Tibial artery (tissue), 4 donors: ENCODE results near the gene TUBB6.

Source experiments
- DNase-seq, 2 donors: peaks; one replicate each; pipeline ENCODE4 v3.0.0-alpha.2; 2019
- H3K27ac ChIP-seq, 2 donors: fragments of 200-600 bp; sonication (generic) in 1 of 2; 1 replicate in 1 of 2; 2 replicates in 1 of 2; pipeline ENCODE4 v1.5.1; 2018 to 2019; ENCODE audit warnings: mild to moderate bottlenecking in 1 of 2
- H3K27me3 ChIP-seq, 2 donors: fragments of 200-600 bp; sonication (generic) in 1 of 2; one replicate each; pipeline versions ENCODE4 v1.5.1 to v1.6.0; 2016 to 2019
- H3K36me3 ChIP-seq, 3 donors: fragments of 200-600 bp; sonication (generic) in 2 of 3; one replicate each; pipeline ENCODE4 v1.5.1; 2016 to 2019; ENCODE audit warnings: mild to moderate bottlenecking in 2 of 3
- H3K4me1 ChIP-seq, 4 donors: fragments of 200-600 bp; sonication (generic) in 2 of 4; 1 replicate in 3 of 4; 2 replicates in 1 of 4; pipeline ENCODE4 v1.5.1; 2016 to 2019
- H3K4me3 ChIP-seq, 2 donors: fragments of 200-600 bp; sonication (generic) in 1 of 2; 1 replicate in 1 of 2; 2 replicates in 1 of 2; pipeline ENCODE4 v1.5.1; 2018 to 2019; ENCODE audit warnings: mild to moderate bottlenecking in 2 of 2
- H3K9me3 ChIP-seq, 3 donors: fragments of 200-600 bp; sonication (generic) in 1 of 3; one replicate each; pipeline ENCODE4 v1.5.1; 2016 to 2019
- intact Hi-C: fragments of 100-400 bp; cut with DNase I; formaldehyde crosslinking; loops from one replicate; pipeline ENCODE4 v1.15.0; 2023; ENCODE audit warnings: low total_unique reads
- TF ChIP-seq, protein P1 (sequence below), 2 experiments: fragments of 200-600 bp in 1 of 2; fragments of 450-650 bp in 1 of 2; IDR thresholded peaks; one replicate each; pipeline ENCODE4 v1.5.1; 2017 to 2019; ENCODE audit warnings: antibody characterized with exemption in 2 of 2, mild to moderate bottlenecking in 1 of 2, moderate library complexity in 1 of 2

Gene TUBB6

DNA sequence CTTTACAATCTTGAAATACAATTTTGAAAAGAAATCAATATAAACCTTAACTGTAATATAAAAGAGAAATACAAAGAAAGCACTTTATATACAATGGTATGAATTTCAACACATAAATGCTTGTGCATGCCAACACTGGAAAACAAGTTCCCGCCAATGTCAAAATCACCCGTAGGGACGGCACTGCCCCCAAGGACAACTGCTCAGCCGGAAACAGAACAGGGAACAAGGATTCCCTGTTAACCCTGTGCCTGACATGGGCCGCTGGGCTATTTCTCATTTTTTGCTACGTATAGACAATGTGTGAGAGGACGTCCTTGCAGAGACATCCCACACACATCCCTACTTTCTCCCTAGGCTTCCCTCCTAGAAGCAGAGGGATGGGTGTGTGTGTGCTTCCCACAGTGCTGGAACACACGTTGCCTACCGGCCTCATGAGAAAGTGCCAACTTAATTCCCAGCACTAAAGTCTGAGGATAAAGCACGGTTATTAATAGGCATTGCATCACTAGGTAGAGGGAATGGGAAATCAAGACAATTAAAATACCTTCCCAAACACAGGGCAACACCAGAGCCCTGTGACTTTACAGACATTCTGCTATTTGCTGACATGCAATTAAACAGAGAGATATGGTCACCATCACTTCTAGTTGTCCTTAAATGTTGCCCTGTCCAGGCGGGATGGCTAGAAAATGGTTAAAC is 54.6 kb downstream of the TUBB6 start:
- Histone ChIP-seq H3K4me1 (no peaks in the 10 kb centered on the region), H3K27ac (no peak overlapping the region), H3K4me3 (no peak overlapping the region), H3K27me3 (no peaks in the 10 kb centered on the region), H3K36me3 (peaks cover 71 to 95% (median 88%) of the 10 kb centered on the region in 3 donors), H3K9me3 (no peaks in the 10 kb centered on the region)
- no peak for DNase-seq
- intact Hi-C loops, result no loop called here
- TF ChIP-seq, protein P1, sequence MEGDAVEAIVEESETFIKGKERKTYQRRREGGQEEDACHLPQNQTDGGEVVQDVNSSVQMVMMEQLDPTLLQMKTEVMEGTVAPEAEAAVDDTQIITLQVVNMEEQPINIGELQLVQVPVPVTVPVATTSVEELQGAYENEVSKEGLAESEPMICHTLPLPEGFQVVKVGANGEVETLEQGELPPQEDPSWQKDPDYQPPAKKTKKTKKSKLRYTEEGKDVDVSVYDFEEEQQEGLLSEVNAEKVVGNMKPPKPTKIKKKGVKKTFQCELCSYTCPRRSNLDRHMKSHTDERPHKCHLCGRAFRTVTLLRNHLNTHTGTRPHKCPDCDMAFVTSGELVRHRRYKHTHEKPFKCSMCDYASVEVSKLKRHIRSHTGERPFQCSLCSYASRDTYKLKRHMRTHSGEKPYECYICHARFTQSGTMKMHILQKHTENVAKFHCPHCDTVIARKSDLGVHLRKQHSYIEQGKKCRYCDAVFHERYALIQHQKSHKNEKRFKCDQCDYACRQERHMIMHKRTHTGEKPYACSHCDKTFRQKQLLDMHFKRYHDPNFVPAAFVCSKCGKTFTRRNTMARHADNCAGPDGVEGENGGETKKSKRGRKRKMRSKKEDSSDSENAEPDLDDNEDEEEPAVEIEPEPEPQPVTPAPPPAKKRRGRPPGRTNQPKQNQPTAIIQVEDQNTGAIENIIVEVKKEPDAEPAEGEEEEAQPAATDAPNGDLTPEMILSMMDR (IDR thresholded peaks at IDR 0.05), result no peak

DNA sequence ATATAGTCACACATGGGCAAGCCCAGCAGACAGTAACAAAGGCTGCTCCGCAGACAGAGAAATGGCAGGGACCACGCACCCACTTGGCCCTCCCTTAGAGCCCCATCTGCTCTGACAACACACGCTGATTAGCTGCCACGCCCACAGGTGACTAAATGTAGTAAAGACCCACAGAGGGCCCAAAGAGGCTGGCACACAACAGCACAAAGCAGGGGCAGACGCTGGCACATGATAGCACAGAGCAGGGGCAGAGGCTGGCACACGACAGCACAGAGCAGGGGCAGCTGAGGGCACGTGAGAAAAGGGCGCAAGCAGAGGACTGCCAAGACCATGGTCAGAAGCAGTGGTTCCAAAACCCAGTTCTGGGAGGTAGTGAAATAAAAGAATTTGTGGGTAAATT is 58.3 kb downstream of the TUBB6 start:
- H3K27me3 ChIP-seq, result no peaks in the 10 kb centered on the region
- H3K36me3 ChIP-seq, result peaks cover 42 to 79% (median 65%) of the 10 kb centered on the region in 3 donors
- H3K4me3 ChIP-seq, result no peak overlapping the region
- intact Hi-C loops, result no loop called here
- H3K4me1 ChIP-seq, result no peaks in the 10 kb centered on the region
- TF ChIP-seq, protein P1 (IDR thresholded peaks at IDR 0.05), result no peak
- no peak for DNase-seq
- no peaks in the 10 kb centered on the region for H3K9me3 ChIP-seq
- no peak overlapping the region for H3K27ac ChIP-seq

DNA sequence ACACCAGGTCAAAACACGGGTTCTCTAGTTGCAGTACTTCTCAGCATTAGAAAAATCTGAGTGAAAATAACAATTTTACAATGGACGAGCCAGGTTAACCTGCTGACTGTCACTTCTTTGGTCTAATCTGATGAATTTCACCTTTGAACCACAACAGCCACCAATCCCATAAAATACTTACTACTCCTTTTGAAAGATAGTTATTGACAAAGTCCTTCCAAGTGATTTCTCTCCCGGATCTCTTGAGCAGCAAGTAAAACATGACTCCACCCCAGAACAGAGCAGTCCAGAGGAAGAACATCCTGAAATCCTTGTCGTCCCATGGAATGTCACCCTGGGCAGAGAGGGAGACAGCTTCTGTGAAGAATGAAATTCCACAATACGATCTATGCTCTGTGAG is 58.7 kb downstream of the TUBB6 start:
- H3K9me3 ChIP-seq, result no peaks in the 10 kb centered on the region
- no peaks in the 10 kb centered on the region for H3K4me1 ChIP-seq
- H3K27me3 ChIP-seq, result no peaks in the 10 kb centered on the region
- no peak overlapping the region for H3K27ac ChIP-seq
- H3K36me3 ChIP-seq, result peaks cover 38 to 75% (median 62%) of the 10 kb centered on the region in 3 donors
- H3K4me3 ChIP-seq, result no peak overlapping the region
- DNase-seq, result no peak
- TF ChIP-seq, protein P1 (IDR thresholded peaks at IDR 0.05), result no peak
- intact Hi-C loops, result no loop called here

DNA sequence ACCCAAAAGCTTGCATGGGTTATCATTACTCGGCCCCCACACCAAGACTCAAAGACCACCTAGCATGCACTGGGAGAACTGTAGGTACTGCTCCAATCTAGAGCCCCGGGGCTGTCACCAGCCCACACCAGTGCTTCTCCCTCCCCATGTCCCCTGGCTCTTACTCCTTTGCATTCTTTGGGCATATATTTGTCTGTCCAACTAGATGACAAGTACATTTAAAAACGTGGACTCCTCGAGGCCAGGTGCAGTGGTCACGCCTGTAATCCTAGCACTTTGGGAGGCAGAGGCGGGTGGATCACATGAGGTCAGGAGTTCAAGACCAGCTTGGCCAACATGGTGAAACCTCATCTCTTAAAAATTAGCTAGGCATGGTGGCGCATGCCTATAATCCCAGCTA is 61.2 kb downstream of the TUBB6 start:
- no peak for DNase-seq
- no peak overlapping the region for H3K4me3 ChIP-seq
- no peaks in the 10 kb centered on the region for H3K9me3 ChIP-seq
- intact Hi-C loops, result no loop called here
- peaks cover 34 to 53% (median 42%) of the 10 kb centered on the region in 3 donors for H3K36me3 ChIP-seq
- H3K4me1 ChIP-seq, result peaks cover 0 to 17% (median 9%) of the 10 kb centered on the region in 4 donors
- no peaks in the 10 kb centered on the region for H3K27me3 ChIP-seq
- TF ChIP-seq, protein P1 (IDR thresholded peaks at IDR 0.05), result no peak
- H3K27ac ChIP-seq, result no peak overlapping the region

DNA sequence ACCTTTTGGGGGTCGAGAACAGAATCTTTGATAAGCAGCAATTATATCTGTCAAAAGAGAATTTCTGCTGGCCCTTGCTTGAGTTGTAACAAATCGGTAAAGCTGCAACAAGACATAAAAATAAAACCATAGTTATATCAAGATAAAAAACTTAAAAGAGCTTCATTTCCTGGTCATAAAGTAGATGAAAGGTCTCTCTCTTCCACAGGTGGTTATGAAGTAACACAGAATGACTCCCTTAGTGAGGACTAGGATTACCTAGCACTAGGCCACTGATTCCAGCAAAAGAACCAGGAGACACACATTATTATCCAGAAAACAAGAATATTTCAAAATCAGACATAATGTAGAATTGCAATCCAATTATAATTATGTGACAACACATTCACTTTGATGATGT is 63.5 kb downstream of the TUBB6 start:
- intact Hi-C loops, result loop anchor here (10.0 kb wide), 1 partner anchor 57 kb away; no protein-coding TSS in a partner anchor
- H3K27ac ChIP-seq, result no peak overlapping the region
- no peaks in the 10 kb centered on the region for H3K27me3 ChIP-seq
- H3K4me1 ChIP-seq, result peaks cover 0 to 38% (median 28%) of the 10 kb centered on the region in 4 donors
- H3K9me3 ChIP-seq, result no peaks in the 10 kb centered on the region
- H3K4me3 ChIP-seq, result no peak overlapping the region
- TF ChIP-seq, protein P1 (IDR thresholded peaks at IDR 0.05), result no peak
- no peak for DNase-seq
- H3K36me3 ChIP-seq, result peaks cover 16 to 29% (median 21%) of the 10 kb centered on the region in 3 donors
